ENCODE data around the gene ENTHD1.

ENTHD1 gene

DNA sequence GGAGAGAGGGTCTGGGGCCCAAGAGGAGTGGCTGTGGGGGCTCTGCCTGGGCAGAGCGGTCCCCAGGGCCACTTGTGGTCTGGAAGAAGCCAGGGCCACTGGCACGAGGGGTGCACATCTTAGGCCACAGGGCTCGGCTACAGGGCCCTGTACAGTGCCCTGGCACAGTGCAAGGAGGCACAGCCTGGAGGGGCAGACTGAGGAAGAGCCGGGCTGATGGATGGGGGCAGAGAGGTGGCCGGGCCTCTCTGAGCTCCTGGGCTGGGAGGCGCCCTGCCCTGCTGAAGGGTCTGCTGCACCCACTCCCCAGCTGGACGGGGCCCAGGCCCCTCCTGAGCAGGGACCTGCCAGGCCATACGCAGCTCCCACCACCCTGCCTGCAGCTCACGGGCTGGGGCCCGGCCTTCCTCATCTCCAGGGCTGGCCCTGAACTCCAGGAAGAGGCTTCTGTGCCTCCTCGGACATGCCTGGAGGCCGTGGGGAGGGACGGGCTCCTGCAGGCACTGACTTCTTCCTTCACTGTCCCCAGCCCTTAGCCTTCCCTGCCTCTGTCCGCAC is 199.5 kb downstream of the ENTHD1 start:
- FAIRE-seq (no peak), DNase-seq (ENCODE audit: insufficient read length, low spot score) (no peak)

Data from GM19239 (cell line).